ENCODE data around the gene MESP2.

- TF ChIP-seq FOSL2 (IDR thresholded peaks at IDR 0.05; ENCODE audit: borderline replicate concordance, low read depth) (no peak), ELF1 (IDR thresholded peaks at IDR 0.05) (no peak), YY1 (IDR thresholded peaks at IDR 0.05; ENCODE audit: low read depth) (no peak), POLR2AphosphoS5 (IDR thresholded peaks at IDR 0.05; ENCODE audit: low read depth, low read length) (no peak), FOXM1 (IDR thresholded peaks at IDR 0.05; ENCODE audit: low read depth) (no peak)
- TF ChIP-seq, protein P1, sequence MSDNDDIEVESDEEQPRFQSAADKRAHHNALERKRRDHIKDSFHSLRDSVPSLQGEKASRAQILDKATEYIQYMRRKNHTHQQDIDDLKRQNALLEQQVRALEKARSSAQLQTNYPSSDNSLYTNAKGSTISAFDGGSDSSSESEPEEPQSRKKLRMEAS (IDR thresholded peaks at IDR 0.05; ENCODE audit: low read depth) = no peak
- TF ChIP-seq, protein P2, sequence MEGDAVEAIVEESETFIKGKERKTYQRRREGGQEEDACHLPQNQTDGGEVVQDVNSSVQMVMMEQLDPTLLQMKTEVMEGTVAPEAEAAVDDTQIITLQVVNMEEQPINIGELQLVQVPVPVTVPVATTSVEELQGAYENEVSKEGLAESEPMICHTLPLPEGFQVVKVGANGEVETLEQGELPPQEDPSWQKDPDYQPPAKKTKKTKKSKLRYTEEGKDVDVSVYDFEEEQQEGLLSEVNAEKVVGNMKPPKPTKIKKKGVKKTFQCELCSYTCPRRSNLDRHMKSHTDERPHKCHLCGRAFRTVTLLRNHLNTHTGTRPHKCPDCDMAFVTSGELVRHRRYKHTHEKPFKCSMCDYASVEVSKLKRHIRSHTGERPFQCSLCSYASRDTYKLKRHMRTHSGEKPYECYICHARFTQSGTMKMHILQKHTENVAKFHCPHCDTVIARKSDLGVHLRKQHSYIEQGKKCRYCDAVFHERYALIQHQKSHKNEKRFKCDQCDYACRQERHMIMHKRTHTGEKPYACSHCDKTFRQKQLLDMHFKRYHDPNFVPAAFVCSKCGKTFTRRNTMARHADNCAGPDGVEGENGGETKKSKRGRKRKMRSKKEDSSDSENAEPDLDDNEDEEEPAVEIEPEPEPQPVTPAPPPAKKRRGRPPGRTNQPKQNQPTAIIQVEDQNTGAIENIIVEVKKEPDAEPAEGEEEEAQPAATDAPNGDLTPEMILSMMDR (IDR thresholded peaks at IDR 0.05) = no peak
These were observed 16.3 kb upstream of the MESP2 start for GRCh38 chr15:89759835-89760234.

Data from SK-N-SH (cell line).